OCI-LY7 (cell line): Measurements from ENCODE around the gene NKIRAS2. TPM values are rescaled to one million over a fixed set of nuclear protein-coding genes. Genes with fewer than 3 reads are reported as not detected.

ENCODE experiments used
- BruUV-seq: library from RNA; stranded (reverse); fragments of 400-500 nt; replicated peaks from 2 replicates; lab custom pipeline; 2021; lab: Mats Ljungman, UMichigan
- CTCF ChIA-PET: fragments of 300-600 bp; sonication (Branson Sonifier 250); formaldehyde crosslinking; loops from one replicate; lab custom pipeline; 2022; ENCODE audit warnings: antibody characterized with exemption; ENCODE audit not compliant: unreplicated experiment; lab: Charles Lee
- POLR2A ChIA-PET: fragments of 300-600 bp; sonication (Branson Sonifier 250); formaldehyde crosslinking; loops from one replicate; lab custom pipeline; 2022; ENCODE audit warnings: antibody characterized with exemption; lab: Charles Lee
- DNase-seq: peaks from one replicate; pipeline ENCODE4 v3.0.0-alpha.2; 2015; ENCODE audit warnings: low spot score
- H2AFZ ChIP-seq: fragments of 200-600 bp; sonication (generic), shearing (Covaris generic); 2 replicates; pipeline ENCODE4 v1.6.1; 2014; ENCODE audit warnings: mild to moderate bottlenecking, antibody characterized with exemption, low read length, moderate library complexity
- H3K27ac ChIP-seq: fragments of 200-600 bp; sonication (generic); 2 replicates; pipeline ENCODE4 v1.5.1; 2014; ENCODE audit warnings: mixed run types, low read depth, mild to moderate bottlenecking, moderate library complexity, low read length, inconsistent platforms; ENCODE audit not compliant: poor library complexity, severe bottlenecking
- H3K36me3 ChIP-seq: fragments of 200-600 bp; sonication (generic); 2 replicates; pipeline ENCODE4 v1.6.1; 2014; ENCODE audit warnings: mild to moderate bottlenecking, antibody characterized with exemption, low read length, moderate library complexity, mixed read lengths; ENCODE audit not compliant: insufficient read depth
- H3K4me1 ChIP-seq: fragments of 200-600 bp; sonication (generic); 2 replicates; pipeline ENCODE4 v1.5.1; 2014; ENCODE audit warnings: mild to moderate bottlenecking, low read length; ENCODE audit not compliant: insufficient read depth, poor library complexity, severe bottlenecking
- H3K4me2 ChIP-seq: fragments of 200-600 bp; sonication (generic); 2 replicates; pipeline ENCODE4 v1.6.1; 2014; ENCODE audit warnings: mild to moderate bottlenecking, low read length
- H3K4me3 ChIP-seq: fragments of 200-600 bp; sonication (generic); 2 replicates; pipeline ENCODE4 v1.5.1; 2014; ENCODE audit warnings: mild to moderate bottlenecking, low read depth, low read length; ENCODE audit not compliant: poor library complexity, severe bottlenecking
- H3K79me2 ChIP-seq: fragments of 200-600 bp; sonication (generic); 2 replicates; pipeline ENCODE4 v1.6.1; 2016; ENCODE audit warnings: low read depth, mild to moderate bottlenecking, low read length, moderate library complexity, mixed read lengths; ENCODE audit not compliant: insufficient read depth
- H3K9me2 ChIP-seq: fragments of 200-600 bp; sonication (generic); 2 replicates; pipeline ENCODE4 v1.6.1; 2016; ENCODE audit warnings: mild to moderate bottlenecking, low read length, mixed read lengths; ENCODE audit not compliant: insufficient read depth
- H3K9me3 ChIP-seq: fragments of 200-600 bp; sonication (generic); 2 replicates; pipeline ENCODE4 v1.6.1; 2014; ENCODE audit warnings: mild to moderate bottlenecking, mixed run types, low read length, mixed read lengths
- H4K20me1 ChIP-seq: fragments of 200-600 bp; sonication (generic); 2 replicates; pipeline ENCODE4 v1.6.1; 2014; ENCODE audit warnings: mild to moderate bottlenecking, antibody characterized with exemption, low read length, moderate library complexity, mixed read lengths; ENCODE audit not compliant: insufficient read depth
- EZH2phosphoT487 ChIP-seq: fragments of 200-600 bp; sonication (generic); IDR thresholded peaks from 2 replicates; pipeline ENCODE4 v1.6.1; 2018; ENCODE audit warnings: low read depth, borderline replicate concordance, mild to moderate bottlenecking, mixed run types, antibody characterized with exemption, low read length, moderate library complexity, mixed read lengths
- intact Hi-C: fragments of 100-400 bp; cut with micrococcal nuclease; formaldehyde crosslinking; loops from one replicate; pipeline ENCODE4 v1.10.0; 2022; ENCODE audit not compliant: unreplicated experiment
- total RNA-seq, 2 experiments: library from RNA; depleted of rRNA in 1 of 2; stranded (reverse); fragments of >200 nt in 1 of 2; shearing (Covaris generic) in 1 of 2; gene quantifications; 2 replicates each; pipeline ENCODE4 v1.2.3, GENCODE V29; 2014 to 2022
- TF ChIP-seq, protein P1 (sequence below): fragments of 200-600 bp; sonication (generic); conservative IDR thresholded peaks from 2 replicates; pipeline ENCODE4 v1.5.1; 2014; ENCODE audit warnings: mild to moderate bottlenecking, antibody characterized with exemption, low read length, moderate library complexity, mixed read lengths

The NKIRAS2 gene
- total RNA-seq, 2 experiments from 2014 or later = 34.8 to 38.1 TPM

GRCh38 chr17:42039794-42040763 is 20.2 kb downstream of the NKIRAS2 start:
- H3K4me3 ChIP-seq = no peak overlapping the region
- H3K27ac ChIP-seq = no peak overlapping the region
- no peaks in the 10 kb centered on the region for H3K9me2 ChIP-seq
- H3K4me1 ChIP-seq = no peaks in the 10 kb centered on the region
- no peak overlapping the region for H2AFZ ChIP-seq
- H4K20me1 ChIP-seq = no peaks in the 10 kb centered on the region
- H3K4me2 ChIP-seq = no peak overlapping the region
- TF ChIP-seq, protein P1, sequence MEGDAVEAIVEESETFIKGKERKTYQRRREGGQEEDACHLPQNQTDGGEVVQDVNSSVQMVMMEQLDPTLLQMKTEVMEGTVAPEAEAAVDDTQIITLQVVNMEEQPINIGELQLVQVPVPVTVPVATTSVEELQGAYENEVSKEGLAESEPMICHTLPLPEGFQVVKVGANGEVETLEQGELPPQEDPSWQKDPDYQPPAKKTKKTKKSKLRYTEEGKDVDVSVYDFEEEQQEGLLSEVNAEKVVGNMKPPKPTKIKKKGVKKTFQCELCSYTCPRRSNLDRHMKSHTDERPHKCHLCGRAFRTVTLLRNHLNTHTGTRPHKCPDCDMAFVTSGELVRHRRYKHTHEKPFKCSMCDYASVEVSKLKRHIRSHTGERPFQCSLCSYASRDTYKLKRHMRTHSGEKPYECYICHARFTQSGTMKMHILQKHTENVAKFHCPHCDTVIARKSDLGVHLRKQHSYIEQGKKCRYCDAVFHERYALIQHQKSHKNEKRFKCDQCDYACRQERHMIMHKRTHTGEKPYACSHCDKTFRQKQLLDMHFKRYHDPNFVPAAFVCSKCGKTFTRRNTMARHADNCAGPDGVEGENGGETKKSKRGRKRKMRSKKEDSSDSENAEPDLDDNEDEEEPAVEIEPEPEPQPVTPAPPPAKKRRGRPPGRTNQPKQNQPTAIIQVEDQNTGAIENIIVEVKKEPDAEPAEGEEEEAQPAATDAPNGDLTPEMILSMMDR = no peak
- no peak for TF ChIP-seq EZH2phosphoT487
- ChIA-PET POLR2A (no interaction called here), CTCF (interaction anchor here (0.6 kb wide), 1 partner anchor 18 kb away, joined by 5 read pairs; no protein-coding TSS in a partner anchor)
- no TSS peak for BruUV-seq
- no peak for DNase-seq
- H3K36me3 ChIP-seq = no peaks in the 10 kb centered on the region
- intact Hi-C loops = no loop called here
- H3K9me3 ChIP-seq = no peaks in the 10 kb centered on the region
- H3K79me2 ChIP-seq = no peaks in the 10 kb centered on the region

DNA sequence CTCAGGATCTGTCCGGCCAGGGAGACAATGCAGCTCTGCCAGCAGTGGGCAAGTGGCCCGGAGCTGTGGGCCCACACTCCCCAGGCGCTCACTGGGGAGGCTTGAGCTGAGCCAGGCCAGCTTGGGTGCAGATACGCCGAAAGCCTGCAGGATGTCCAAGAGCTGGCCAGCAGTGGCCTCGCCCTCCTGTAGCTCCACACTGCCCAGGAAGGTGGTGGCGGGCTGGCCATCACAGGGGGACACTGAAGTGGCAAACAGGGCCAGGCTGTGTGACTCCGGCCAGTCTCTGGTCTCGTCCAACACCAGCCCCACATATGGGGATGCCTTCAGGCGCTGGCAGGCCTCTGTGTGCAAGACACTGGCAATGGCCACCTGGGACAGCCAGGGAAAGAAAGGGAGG is 20.9 kb downstream of the NKIRAS2 start:
- ChIA-PET CTCF (interaction anchor here (0.6 kb wide), 1 partner anchor 131 kb away, joined by 5 read pairs; no protein-coding TSS in a partner anchor), POLR2A (no interaction called here)
- no TSS peak for BruUV-seq
- Histone ChIP-seq H3K4me3 (no peak overlapping the region), H4K20me1 (no peaks in the 10 kb centered on the region), H3K27ac (no peak overlapping the region), H3K79me2 (no peaks in the 10 kb centered on the region), H3K36me3 (no peaks in the 10 kb centered on the region), H3K4me2 (no peak overlapping the region), H3K9me2 (no peaks in the 10 kb centered on the region), H3K4me1 (no peaks in the 10 kb centered on the region), H3K9me3 (no peaks in the 10 kb centered on the region), H2AFZ (no peak overlapping the region)
- no peak for TF ChIP-seq EZH2phosphoT487
- TF ChIP-seq, protein P1 = no peak
- DNase-seq = no peak
- intact Hi-C loops = no loop called here

GRCh38 chr17:42041619-42042018 is 21.7 kb downstream of the NKIRAS2 start:
- H2AFZ ChIP-seq = no peak overlapping the region
- no peak overlapping the region for H3K4me2 ChIP-seq
- ChIA-PET CTCF (interaction anchor here (0.6 kb wide), 1 partner anchor 130 kb away, joined by 5 read pairs; no protein-coding TSS in a partner anchor), POLR2A (no interaction called here)
- TF ChIP-seq, protein P1 = no peak
- TF ChIP-seq EZH2phosphoT487 = no peak
- no peaks in the 10 kb centered on the region for H4K20me1 ChIP-seq
- H3K36me3 ChIP-seq = no peaks in the 10 kb centered on the region
- H3K9me3 ChIP-seq = no peaks in the 10 kb centered on the region
- H3K4me3 ChIP-seq = no peak overlapping the region
- H3K27ac ChIP-seq = no peak overlapping the region
- no peaks in the 10 kb centered on the region for H3K9me2 ChIP-seq
- H3K79me2 ChIP-seq = no peaks in the 10 kb centered on the region
- BruUV-seq = no TSS peak
- no peaks in the 10 kb centered on the region for H3K4me1 ChIP-seq
- intact Hi-C loops = no loop called here
- no peak for DNase-seq
